Naive thymus-derived CD4-positive, alpha-beta T cell (primary cell): ENCODE results near the gene NAMPT. TPM values are rescaled to one million over a fixed set of nuclear protein-coding genes. Genes with fewer than 3 reads are reported as not detected.

Source experiments
- ATAC-seq: fragments of 150-1000 bp; cut with Tn5 transposase; 2 replicates; pipeline ENCODE4 v1.10.0; 2021; ENCODE audit warnings: mild to moderate bottlenecking, moderate library complexity
- CTCF ChIA-PET: fragments of 350-600 bp; sonication (Branson Sonifier 250); formaldehyde crosslinking; loops from one replicate; lab custom pipeline; 2021; ENCODE audit warnings: antibody characterized with exemption; lab: Charles Lee
- POLR2A ChIA-PET: fragments of 350-600 bp; sonication (Branson Sonifier 250); formaldehyde crosslinking; loops from one replicate; lab custom pipeline; 2021; ENCODE audit warnings: antibody characterized with exemption, inconsistent platforms; lab: Charles Lee
- DNase-seq, 9 donors: peaks; one replicate each; pipeline versions ENCODE4 v3.0.0 to v3.0.0-alpha.2; 2020 to 2022; ENCODE audit warnings: mixed read lengths in 1 of 9
- H3K27ac ChIP-seq: one replicate; pipeline ENCODE4 v1.7.0; 2013; ENCODE audit warnings: mild to moderate bottlenecking, low read depth, low read length, moderate library complexity
- H3K27me3 ChIP-seq, 2 donors: one replicate each; pipeline ENCODE4 v1.7.0; 2013; ENCODE audit warnings: low read length in 2 of 2, mild to moderate bottlenecking in 2 of 2, moderate library complexity in 2 of 2; ENCODE audit not compliant: control insufficient read depth in 2 of 2, insufficient read depth in 2 of 2
- H3K36me3 ChIP-seq, 3 experiments: 1 replicate in 2 of 3; 2 replicates in 1 of 3; pipeline ENCODE4 v1.7.0; 2013; ENCODE audit warnings: low read length in 3 of 3, mild to moderate bottlenecking in 3 of 3, moderate library complexity in 1 of 3; ENCODE audit not compliant: insufficient read depth in 3 of 3, control insufficient read depth in 2 of 3
- H3K4me1 ChIP-seq, 2 donors: one replicate each; pipeline ENCODE4 v1.7.0; 2013; ENCODE audit warnings: low read length in 2 of 2, mild to moderate bottlenecking in 2 of 2, moderate library complexity in 1 of 2; ENCODE audit not compliant: control insufficient read depth in 2 of 2, insufficient read depth in 2 of 2
- H3K4me3 ChIP-seq: 2 replicates; pipeline ENCODE4 v1.7.0; 2013; ENCODE audit warnings: mild to moderate bottlenecking, low read length
- H3K9me3 ChIP-seq, 3 experiments: 1 replicate in 2 of 3; 2 replicates in 1 of 3; pipeline ENCODE4 v1.7.0; 2013; ENCODE audit warnings: low read length in 3 of 3; ENCODE audit not compliant: control insufficient read depth in 2 of 3
- H3K27ac Mint-ChIP-seq, 9 donors: one replicate each; pipeline ENCODE4 v1.8.0; 2020 to 2022; ENCODE audit warnings: mixed read lengths in 9 of 9, mild to moderate bottlenecking in 8 of 9, moderate library complexity in 5 of 9, inconsistent platforms in 2 of 9
- H3K27me3 Mint-ChIP-seq, 5 donors: one replicate each; pipeline ENCODE4 v1.8.0; 2021 to 2022; ENCODE audit warnings: mixed read lengths in 5 of 5, mild to moderate bottlenecking in 1 of 5
- H3K36me3 Mint-ChIP-seq, 5 donors: one replicate each; pipeline ENCODE4 v1.8.0; 2020 to 2022; ENCODE audit warnings: mixed read lengths in 5 of 5, mild to moderate bottlenecking in 3 of 5, inconsistent platforms in 1 of 5
- H3K4me1 Mint-ChIP-seq, 7 donors: one replicate each; pipeline ENCODE4 v1.8.0; 2020 to 2022; ENCODE audit warnings: mixed read lengths in 7 of 7, mild to moderate bottlenecking in 3 of 7, inconsistent platforms in 1 of 7
- H3K4me3 Mint-ChIP-seq, 10 donors: one replicate each; pipeline ENCODE4 v1.8.0; 2020 to 2022; ENCODE audit warnings: mild to moderate bottlenecking in 10 of 10, mixed read lengths in 10 of 10, moderate library complexity in 6 of 10, inconsistent platforms in 2 of 10
- H3K9me3 Mint-ChIP-seq, 11 donors: one replicate each; pipeline ENCODE4 v1.8.0; 2020 to 2022; ENCODE audit warnings: mixed read lengths in 11 of 11, mild to moderate bottlenecking in 4 of 11, inconsistent platforms in 1 of 11, moderate library complexity in 1 of 11
- intact Hi-C, 2 donors: fragments of 100-400 bp; cut with micrococcal nuclease; formaldehyde crosslinking; loops; one replicate each; pipeline ENCODE4 v1.15.1; 2023
- polyA plus RNA-seq, 2 donors: library from polyadenylated mRNA; unstranded; fragments of 300-500 nt; fragmentation: Illumina TruSeq; gene quantifications; one replicate each; pipeline ENCODE4 v1.2.3, GENCODE V29; 2021
- total RNA-seq, 6 experiments: library from RNA in 5 of 6; stranded (reverse) in 5 of 6; gene quantifications; 1 replicate in 5 of 6; 2 replicates in 1 of 6; pipeline ENCODE4 v1.2.3 and lab custom pipeline; 2021 to 2026

Gene NAMPT
- total and polyA plus RNA-seq, 7 experiments from 2014 or later: 13.9 to 731 (median 25.0) TPM

GRCh38 chr7:106316947-106317346 lies 32.2 kb upstream of the NAMPT start:
- H3K27ac ChIP-seq: no peak overlapping the region
- H3K9me3 Mint-ChIP-seq: peaks cover 0 to 11% (median 0%) of the 10 kb centered on the region in 11 donors
- H3K36me3 Mint-ChIP-seq: peaks cover 0 to 10% (median 0%) of the 10 kb centered on the region in 5 donors
- H3K9me3 ChIP-seq: no peaks in the 10 kb centered on the region
- H3K27me3 ChIP-seq: no peaks in the 10 kb centered on the region
- H3K4me1 Mint-ChIP-seq: peaks cover 0 to 5% (median 0%) of the 10 kb centered on the region in 7 donors
- no peaks in the 10 kb centered on the region for H3K4me1 ChIP-seq
- DNase-seq: no peak
- H3K4me3 Mint-ChIP-seq: no peak overlapping the region
- no peak for ATAC-seq
- POLR2A ChIA-PET: no interaction called here
- no peak overlapping the region for H3K27ac Mint-ChIP-seq
- intact Hi-C loops: no loop called here
- no peak overlapping the region for H3K4me3 ChIP-seq
- no peaks in the 10 kb centered on the region for H3K36me3 ChIP-seq
- H3K27me3 Mint-ChIP-seq: peaks cover 11 to 51% (median 40%) of the 10 kb centered on the region in 5 donors
- CTCF ChIA-PET: no interaction called here

- intact Hi-C loops: no loop called here
- H3K27ac Mint-ChIP-seq: no peak overlapping the region
- H3K27ac ChIP-seq: no peak overlapping the region
- peaks cover 0 to 40% (median 31%) of the 10 kb centered on the region in 5 donors for H3K27me3 Mint-ChIP-seq
- no peak overlapping the region for H3K4me3 ChIP-seq
- ChIA-PET CTCF (no interaction called here), POLR2A (no interaction called here)
- ATAC-seq: no peak
- peaks cover 0 to 11% (median 0%) of the 10 kb centered on the region in 11 donors for H3K9me3 Mint-ChIP-seq
- no peaks in the 10 kb centered on the region for H3K27me3 ChIP-seq
- no peaks in the 10 kb centered on the region for H3K9me3 ChIP-seq
- no peak overlapping the region for H3K4me3 Mint-ChIP-seq
- H3K36me3 Mint-ChIP-seq: peaks cover 0 to 4% (median 0%) of the 10 kb centered on the region in 5 donors
- no peaks in the 10 kb centered on the region for H3K36me3 ChIP-seq
- H3K4me1 Mint-ChIP-seq: peaks cover 0 to 5% (median 0%) of the 10 kb centered on the region in 7 donors
- no peaks in the 10 kb centered on the region for H3K4me1 ChIP-seq
- no peak for DNase-seq
Observed at GRCh38 chr7:106314875-106315274, 30.1 kb upstream of the NAMPT start.

GRCh38 chr7:106313966-106314365 lies 29.2 kb upstream of the NAMPT start:
- no peak overlapping the region for H3K4me3 Mint-ChIP-seq
- ChIA-PET POLR2A (no interaction called here), CTCF (no interaction called here)
- no peak overlapping the region for H3K27ac Mint-ChIP-seq
- DNase-seq: no peak
- H3K9me3 Mint-ChIP-seq: peaks cover 0 to 9% (median 0%) of the 10 kb centered on the region in 11 donors
- H3K9me3 ChIP-seq: no peaks in the 10 kb centered on the region
- peak; percentile 73 for ATAC-seq
- no peaks in the 10 kb centered on the region for H3K27me3 ChIP-seq
- intact Hi-C loops: no loop called here
- peaks cover 0 to 10% (median 0%) of the 10 kb centered on the region in 5 donors for H3K36me3 Mint-ChIP-seq
- H3K4me1 ChIP-seq: no peaks in the 10 kb centered on the region
- peaks cover 0 to 33% (median 24%) of the 10 kb centered on the region in 5 donors for H3K27me3 Mint-ChIP-seq
- H3K4me1 Mint-ChIP-seq: peaks cover 0 to 7% (median 0%) of the 10 kb centered on the region in 7 donors
- no peak overlapping the region for H3K27ac ChIP-seq
- H3K36me3 ChIP-seq: no peaks in the 10 kb centered on the region
- no peak overlapping the region for H3K4me3 ChIP-seq

GRCh38 chr7:106313456-106313901 lies 28.7 kb upstream of the NAMPT start:
- H3K4me1 Mint-ChIP-seq: peaks cover 0 to 7% (median 0%) of the 10 kb centered on the region in 7 donors
- DNase-seq (no peak), ATAC-seq (no peak)
- Histone ChIP-seq H3K4me1 (no peaks in the 10 kb centered on the region), H3K27me3 (no peaks in the 10 kb centered on the region), H3K36me3 (no peaks in the 10 kb centered on the region), H3K9me3 (no peaks in the 10 kb centered on the region), H3K4me3 (no peak overlapping the region), H3K27ac (no peak overlapping the region)
- ChIA-PET CTCF (no interaction called here), POLR2A (no interaction called here)
- no peak overlapping the region for H3K4me3 Mint-ChIP-seq
- intact Hi-C loops: no loop called here
- H3K27ac Mint-ChIP-seq: no peak overlapping the region
- peaks cover 0 to 10% (median 0%) of the 10 kb centered on the region in 5 donors for H3K36me3 Mint-ChIP-seq
- peaks cover 0 to 28% (median 19%) of the 10 kb centered on the region in 5 donors for H3K27me3 Mint-ChIP-seq
- H3K9me3 Mint-ChIP-seq: peaks cover 0 to 9% (median 0%) of the 10 kb centered on the region in 11 donors

- Histone ChIP-seq H3K27ac (no peak overlapping the region), H3K9me3 (no peaks in the 10 kb centered on the region), H3K4me3 (no peak overlapping the region), H3K27me3 (no peaks in the 10 kb centered on the region), H3K36me3 (no peaks in the 10 kb centered on the region), H3K4me1 (no peaks in the 10 kb centered on the region)
- ChIA-PET CTCF (no interaction called here), POLR2A (no interaction called here)
- Mint-ChIP-seq H3K27ac (no peak overlapping the region), H3K27me3 (peaks cover 0 to 23% (median 13%) of the 10 kb centered on the region in 5 donors), H3K4me1 (peaks cover 0 to 7% (median 0%) of the 10 kb centered on the region in 7 donors), H3K4me3 (no peak overlapping the region), H3K9me3 (peaks cover 0 to 7% (median 0%) of the 10 kb centered on the region in 11 donors), H3K36me3 (peaks cover 0 to 10% (median 0%) of the 10 kb centered on the region in 5 donors)
- intact Hi-C loops: no loop called here
- DNase-seq: no peak
- ATAC-seq: no peak
Observed at GRCh38 chr7:106312906-106313305, 28.1 kb upstream of the NAMPT start.

GRCh38 chr7:106312099-106312871 lies 27.5 kb upstream of the NAMPT start:
- H3K9me3 Mint-ChIP-seq: peaks cover 0 to 7% (median 0%) of the 10 kb centered on the region in 11 donors
- H3K27me3 Mint-ChIP-seq: peaks cover 0 to 20% (median 13%) of the 10 kb centered on the region in 5 donors
- ATAC-seq: no peak
- no peak for DNase-seq
- POLR2A ChIA-PET: no interaction called here
- H3K27ac Mint-ChIP-seq: no peak overlapping the region
- Histone ChIP-seq H3K27ac (no peak overlapping the region), H3K4me3 (no peak overlapping the region), H3K36me3 (no peaks in the 10 kb centered on the region), H3K27me3 (no peaks in the 10 kb centered on the region), H3K4me1 (no peaks in the 10 kb centered on the region), H3K9me3 (no peaks in the 10 kb centered on the region)
- intact Hi-C loops: no loop called here
- H3K4me3 Mint-ChIP-seq: no peak overlapping the region
- H3K4me1 Mint-ChIP-seq: peaks cover 0 to 7% (median 0%) of the 10 kb centered on the region in 7 donors
- peaks cover 0 to 10% (median 0%) of the 10 kb centered on the region in 5 donors for H3K36me3 Mint-ChIP-seq
- CTCF ChIA-PET: no interaction called here
